Fibroblast of gingiva (primary cell): ENCODE results near the gene ZNF687.

Experiments
- DNase-seq: peaks from one replicate; pipeline ENCODE4 v3.0.0-alpha.2; 2011; ENCODE audit warnings: low read depth

ZNF687 gene

DNA sequence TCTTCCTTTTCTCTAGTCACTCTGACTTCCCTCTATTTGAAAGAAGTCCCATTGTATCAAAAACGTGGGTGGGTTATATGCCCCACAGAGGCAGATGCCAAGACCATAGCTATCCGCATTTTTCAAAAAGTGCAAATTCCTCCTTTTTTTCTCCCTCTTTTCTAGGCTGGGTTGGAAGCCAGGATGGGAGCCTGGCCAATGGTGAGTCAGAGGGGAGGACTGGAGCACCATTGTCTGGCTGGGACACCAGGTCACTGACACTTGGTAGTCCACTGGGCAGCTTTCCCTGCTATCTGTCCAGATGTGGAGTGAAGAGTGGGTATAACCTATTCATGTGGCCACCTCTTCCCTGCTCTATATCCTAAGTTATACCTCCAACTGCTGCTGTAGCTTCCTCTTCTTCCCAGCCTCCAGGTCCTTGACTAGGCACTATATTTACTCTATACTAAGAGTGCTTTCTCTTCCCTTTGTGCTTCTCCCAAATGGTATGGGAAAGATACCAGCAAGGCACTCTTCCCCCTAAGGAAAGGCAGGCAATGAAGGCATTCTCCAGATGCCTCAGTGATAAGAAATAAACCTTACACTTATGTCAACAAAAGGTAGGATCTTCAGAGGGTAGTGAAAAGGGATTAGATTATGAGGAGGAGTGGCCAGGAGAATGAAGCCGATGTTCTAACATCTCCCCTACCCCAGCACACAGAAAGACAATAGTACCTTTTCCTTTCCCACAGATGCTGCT is 32.2 kb downstream of the ZNF687 start:
- DNase-seq = peak; percentile 82

- no peak for DNase-seq
Observed at GRCh38 chr1:151315565-151316235, 33.6 kb downstream of the ZNF687 start.

GRCh38 chr1:151318975-151319374 is 36.9 kb downstream of the ZNF687 start:
- DNase-seq = no peak

GRCh38 chr1:151324390-151324930 is 42.4 kb downstream of the ZNF687 start:
- no peak for DNase-seq

- no peak for DNase-seq
Observed at GRCh38 chr1:151325231-151325630, 43.1 kb downstream of the ZNF687 start.

DNA sequence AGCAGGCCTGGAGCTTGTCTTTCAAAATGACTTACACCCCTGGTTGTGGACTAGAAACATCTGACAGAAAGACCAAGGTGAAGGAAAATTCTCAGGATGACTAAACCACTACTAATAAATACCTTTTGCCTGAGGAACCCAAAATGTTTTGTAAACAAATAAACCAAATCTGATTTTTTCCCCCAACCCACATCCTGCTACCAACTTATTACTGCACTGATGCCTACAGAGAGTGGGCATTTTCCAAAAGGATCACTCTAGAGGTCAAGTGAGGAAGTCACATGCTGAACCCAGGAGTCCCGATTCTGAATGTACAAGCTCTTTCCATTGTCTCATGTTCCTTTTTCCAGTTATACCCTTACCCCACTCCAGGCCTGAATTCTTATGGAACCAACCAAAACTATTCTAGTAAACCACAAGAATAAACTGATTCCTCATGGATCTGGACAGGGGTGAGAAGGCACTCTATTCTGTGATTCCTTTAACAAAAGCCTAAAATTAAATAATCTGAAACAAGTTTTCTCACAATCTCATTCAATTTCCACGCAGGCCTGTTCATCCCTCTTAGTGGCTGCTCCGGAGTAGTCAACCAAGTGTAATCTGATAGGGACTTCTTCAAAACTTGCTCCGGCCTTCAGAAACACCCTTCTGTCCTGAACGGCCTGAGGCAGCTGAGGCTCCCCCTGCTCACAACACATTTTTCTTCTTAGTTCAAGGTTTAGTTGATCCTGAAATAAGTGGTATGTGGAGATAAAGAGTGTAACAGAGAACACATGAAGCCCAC is 43.7 kb downstream of the ZNF687 start:
- DNase-seq = no peak

DNA sequence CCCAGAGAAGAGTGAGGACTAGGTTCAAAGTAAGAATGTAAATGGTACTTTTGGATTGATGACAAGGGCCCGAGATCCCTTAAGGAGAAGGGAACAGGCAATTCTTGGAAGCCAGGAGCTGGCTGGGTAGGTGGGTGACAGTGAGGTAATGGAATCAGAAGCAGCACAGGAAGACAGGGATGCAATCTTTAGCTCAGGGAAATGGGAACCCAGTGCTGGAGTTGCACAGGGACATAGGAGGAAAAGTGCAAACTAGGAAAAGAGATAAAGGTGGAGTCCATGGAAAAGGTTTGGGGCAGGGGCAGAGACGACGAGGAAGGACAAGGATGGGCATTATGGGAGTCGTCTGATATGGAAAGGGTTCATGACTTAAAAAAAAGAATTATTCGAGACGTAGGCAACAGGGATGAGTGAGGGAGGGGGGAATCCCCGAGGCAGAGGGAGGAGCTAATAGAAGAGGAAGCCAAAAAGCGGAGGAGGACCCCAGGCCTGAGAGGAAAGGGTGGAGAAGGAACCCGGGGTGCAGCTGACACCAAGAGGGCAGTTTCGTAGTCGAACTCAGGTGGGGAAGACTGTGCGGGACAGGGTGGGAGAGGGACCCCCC is 44.6 kb downstream of the ZNF687 start:
- DNase-seq = peak; percentile 50

- DNase-seq = peak; percentile 97
Observed at GRCh38 chr1:151327223-151327902, 45.3 kb downstream of the ZNF687 start, which contains the start of gene PI4KB. Gene PI4KB, minus strand, starts transcription at chr1:151327416. Its CDS starts 10,935 bp downstream, at chr1:151316481.

- no peak for DNase-seq
Observed at GRCh38 chr1:151327903-151328674, 46.0 kb downstream of the ZNF687 start.

DNA sequence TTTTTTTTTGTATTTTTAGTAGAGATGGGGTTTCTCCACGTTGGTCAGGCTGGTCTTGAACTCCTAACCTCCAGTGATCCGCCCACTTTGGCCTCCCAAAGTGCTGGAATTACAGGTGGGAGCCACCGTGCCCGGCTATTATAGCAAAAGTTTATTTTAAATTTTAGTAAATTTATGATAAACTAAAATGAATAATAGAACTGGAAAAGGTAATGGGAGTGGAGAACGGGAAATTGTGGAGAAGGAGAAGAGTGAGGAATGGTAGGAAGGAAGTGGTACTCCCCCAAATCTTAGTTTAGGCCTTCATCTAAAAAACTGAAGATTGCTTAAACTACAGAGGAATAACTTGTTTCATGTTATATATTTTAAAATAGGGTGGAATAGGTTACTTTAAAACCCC is 52.7 kb downstream of the ZNF687 start:
- DNase-seq = no peak

- no peak for DNase-seq
Observed at GRCh38 chr1:151336556-151336955, 54.5 kb downstream of the ZNF687 start.

DNA sequence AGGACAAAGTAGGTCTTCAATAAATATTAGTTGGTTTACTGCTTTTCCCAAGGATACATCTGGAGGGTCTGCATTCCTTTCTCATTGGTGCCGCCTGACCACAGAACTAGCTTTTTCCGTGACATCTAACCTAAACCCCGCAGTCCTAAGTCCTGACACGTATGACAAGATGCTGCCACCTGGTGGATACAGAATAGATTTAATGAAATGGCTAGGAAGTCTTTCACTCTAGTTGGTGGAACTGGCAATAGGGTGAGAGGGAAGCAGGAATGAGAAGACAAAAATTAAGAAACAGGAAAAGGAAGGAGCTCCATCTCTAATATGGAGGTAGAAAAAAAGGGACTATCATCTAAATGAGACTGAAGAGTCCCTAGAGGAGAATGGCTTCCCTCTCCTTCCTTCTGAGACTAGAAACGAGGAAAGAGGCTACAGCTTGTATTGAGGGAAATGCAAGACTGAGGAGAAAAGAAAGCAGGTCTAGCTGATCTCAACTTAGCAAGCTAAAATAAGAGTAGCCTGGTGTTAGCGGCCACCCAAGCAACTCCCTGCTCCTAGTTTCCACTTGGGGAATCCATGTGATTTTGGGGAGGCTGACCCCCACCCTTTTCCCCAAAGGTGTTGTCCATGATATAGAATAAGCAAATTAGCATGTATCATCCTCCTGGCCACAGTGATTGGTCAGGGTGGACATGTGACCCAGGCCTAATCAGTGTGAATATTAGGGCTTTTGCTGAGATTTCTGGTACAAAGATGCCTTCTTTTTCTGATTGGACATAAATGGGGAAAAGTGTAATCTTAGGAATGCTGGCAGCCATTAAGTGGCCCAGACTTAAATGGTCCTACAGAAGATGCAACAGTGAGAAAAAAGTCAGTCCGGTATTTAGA is 59.0 kb downstream of the ZNF687 start:
- peak; percentile 76 for DNase-seq
